Liver (tissue), 3 donors: ENCODE data around the gene CETN2.

Experiments used
- HNF4A ChIP-seq, 2 donors: conservative IDR thresholded peaks; 2 replicates each; pipeline ENCODE4 v1.6.1; 2016; ENCODE audit warnings: antibody characterized with exemption in 2 of 2, mild to moderate bottlenecking in 2 of 2
- JUND ChIP-seq, 2 donors: IDR thresholded peaks; 2 replicates each; pipeline ENCODE4 v1.6.1; 2016; ENCODE audit warnings: antibody characterized with exemption in 2 of 2
- RAD21 ChIP-seq, 2 donors: IDR thresholded peaks; 2 replicates each; pipeline ENCODE4 v1.6.1; 2016; ENCODE audit warnings: antibody characterized with exemption in 2 of 2, mild to moderate bottlenecking in 2 of 2
- RXRA ChIP-seq, 2 donors: IDR thresholded peaks; 2 replicates each; pipeline ENCODE4 v1.6.1; 2017 to 2018; ENCODE audit warnings: antibody characterized with exemption in 2 of 2, mild to moderate bottlenecking in 1 of 2
- YY1 ChIP-seq: IDR thresholded peaks from 2 replicates; pipeline ENCODE4 v1.6.1; 2016; ENCODE audit warnings: antibody characterized with exemption, mild to moderate bottlenecking
- TF ChIP-seq, protein P1 (sequence below): IDR thresholded peaks from 2 replicates; pipeline ENCODE4 v1.6.1; 2016; ENCODE audit warnings: antibody characterized with exemption, mild to moderate bottlenecking
- TF ChIP-seq, protein P2 (sequence below): fragments of 150-350 bp; IDR thresholded peaks from 2 replicates; pipeline ENCODE4 v1.5.1; 2017; ENCODE audit warnings: improper control_type of control experiment, low read depth, low read length; ENCODE audit not compliant: missing input control
- TF ChIP-seq, protein P3 (sequence below): IDR thresholded peaks from 2 replicates; pipeline ENCODE4 v1.6.1; 2016; ENCODE audit warnings: antibody characterized with exemption
- TF ChIP-seq, protein P4 (sequence below): IDR thresholded peaks from 2 replicates; pipeline ENCODE4 v1.6.1; 2016; ENCODE audit warnings: antibody characterized with exemption
- donor health status: healthy.
- donor health status: healthy.

DNA sequence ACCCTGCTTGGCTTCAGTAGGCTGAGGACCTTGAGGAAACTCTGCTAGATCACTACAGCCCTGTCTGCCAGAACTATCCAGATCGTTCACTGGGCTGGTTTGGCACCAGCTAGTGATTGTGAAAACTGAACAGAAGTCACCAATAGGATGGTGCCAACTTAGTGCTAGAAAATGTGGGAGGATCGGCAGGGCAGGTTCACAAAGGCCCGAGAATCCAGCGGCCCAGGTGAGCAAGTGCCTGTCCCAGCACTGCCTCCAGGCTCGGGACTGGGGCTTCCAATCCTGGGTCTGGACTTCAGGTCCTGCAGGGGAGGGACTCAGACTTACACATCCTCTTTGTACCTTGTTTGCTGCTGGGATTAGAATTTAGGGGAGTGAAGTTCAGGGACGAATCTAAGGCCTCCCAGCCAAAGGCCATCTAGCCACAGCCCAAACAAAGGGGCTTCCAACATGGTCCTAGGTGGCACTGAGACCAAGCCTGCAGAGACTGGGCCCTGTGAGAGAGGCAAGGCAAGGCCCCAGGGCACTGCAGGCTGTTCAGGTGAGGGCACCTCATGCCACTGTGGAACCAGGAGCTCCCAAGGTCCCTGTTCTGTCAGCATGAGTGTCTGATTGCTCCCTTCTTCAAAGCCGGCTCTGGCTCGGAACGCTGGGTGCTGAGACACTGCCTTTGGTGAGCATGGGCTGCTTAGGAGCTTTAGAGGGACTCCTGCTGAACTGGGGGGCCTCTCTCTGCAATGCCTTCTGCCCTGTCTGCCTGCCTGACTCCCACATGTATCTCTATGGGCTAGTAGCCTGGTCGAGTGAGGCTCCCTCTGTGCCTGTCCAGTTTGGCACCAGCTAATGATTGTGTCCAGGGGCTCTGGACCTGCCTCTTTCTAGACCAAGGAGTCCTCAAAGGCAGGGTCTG lies 46.6 kb upstream of the CETN2 start:
- peak; percentile 50 for TF ChIP-seq YY1
- TF ChIP-seq, protein P1, sequence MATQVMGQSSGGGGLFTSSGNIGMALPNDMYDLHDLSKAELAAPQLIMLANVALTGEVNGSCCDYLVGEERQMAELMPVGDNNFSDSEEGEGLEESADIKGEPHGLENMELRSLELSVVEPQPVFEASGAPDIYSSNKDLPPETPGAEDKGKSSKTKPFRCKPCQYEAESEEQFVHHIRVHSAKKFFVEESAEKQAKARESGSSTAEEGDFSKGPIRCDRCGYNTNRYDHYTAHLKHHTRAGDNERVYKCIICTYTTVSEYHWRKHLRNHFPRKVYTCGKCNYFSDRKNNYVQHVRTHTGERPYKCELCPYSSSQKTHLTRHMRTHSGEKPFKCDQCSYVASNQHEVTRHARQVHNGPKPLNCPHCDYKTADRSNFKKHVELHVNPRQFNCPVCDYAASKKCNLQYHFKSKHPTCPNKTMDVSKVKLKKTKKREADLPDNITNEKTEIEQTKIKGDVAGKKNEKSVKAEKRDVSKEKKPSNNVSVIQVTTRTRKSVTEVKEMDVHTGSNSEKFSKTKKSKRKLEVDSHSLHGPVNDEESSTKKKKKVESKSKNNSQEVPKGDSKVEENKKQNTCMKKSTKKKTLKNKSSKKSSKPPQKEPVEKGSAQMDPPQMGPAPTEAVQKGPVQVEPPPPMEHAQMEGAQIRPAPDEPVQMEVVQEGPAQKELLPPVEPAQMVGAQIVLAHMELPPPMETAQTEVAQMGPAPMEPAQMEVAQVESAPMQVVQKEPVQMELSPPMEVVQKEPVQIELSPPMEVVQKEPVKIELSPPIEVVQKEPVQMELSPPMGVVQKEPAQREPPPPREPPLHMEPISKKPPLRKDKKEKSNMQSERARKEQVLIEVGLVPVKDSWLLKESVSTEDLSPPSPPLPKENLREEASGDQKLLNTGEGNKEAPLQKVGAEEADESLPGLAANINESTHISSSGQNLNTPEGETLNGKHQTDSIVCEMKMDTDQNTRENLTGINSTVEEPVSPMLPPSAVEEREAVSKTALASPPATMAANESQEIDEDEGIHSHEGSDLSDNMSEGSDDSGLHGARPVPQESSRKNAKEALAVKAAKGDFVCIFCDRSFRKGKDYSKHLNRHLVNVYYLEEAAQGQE = no peak
- TF ChIP-seq RXRA (IDR thresholded peaks at IDR 0.05) = no peak
- no peak for TF ChIP-seq HNF4A (conservative IDR thresholded peaks at IDR 0.05)
- TF ChIP-seq, protein P2, sequence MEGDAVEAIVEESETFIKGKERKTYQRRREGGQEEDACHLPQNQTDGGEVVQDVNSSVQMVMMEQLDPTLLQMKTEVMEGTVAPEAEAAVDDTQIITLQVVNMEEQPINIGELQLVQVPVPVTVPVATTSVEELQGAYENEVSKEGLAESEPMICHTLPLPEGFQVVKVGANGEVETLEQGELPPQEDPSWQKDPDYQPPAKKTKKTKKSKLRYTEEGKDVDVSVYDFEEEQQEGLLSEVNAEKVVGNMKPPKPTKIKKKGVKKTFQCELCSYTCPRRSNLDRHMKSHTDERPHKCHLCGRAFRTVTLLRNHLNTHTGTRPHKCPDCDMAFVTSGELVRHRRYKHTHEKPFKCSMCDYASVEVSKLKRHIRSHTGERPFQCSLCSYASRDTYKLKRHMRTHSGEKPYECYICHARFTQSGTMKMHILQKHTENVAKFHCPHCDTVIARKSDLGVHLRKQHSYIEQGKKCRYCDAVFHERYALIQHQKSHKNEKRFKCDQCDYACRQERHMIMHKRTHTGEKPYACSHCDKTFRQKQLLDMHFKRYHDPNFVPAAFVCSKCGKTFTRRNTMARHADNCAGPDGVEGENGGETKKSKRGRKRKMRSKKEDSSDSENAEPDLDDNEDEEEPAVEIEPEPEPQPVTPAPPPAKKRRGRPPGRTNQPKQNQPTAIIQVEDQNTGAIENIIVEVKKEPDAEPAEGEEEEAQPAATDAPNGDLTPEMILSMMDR = no peak
- TF ChIP-seq, protein P3, sequence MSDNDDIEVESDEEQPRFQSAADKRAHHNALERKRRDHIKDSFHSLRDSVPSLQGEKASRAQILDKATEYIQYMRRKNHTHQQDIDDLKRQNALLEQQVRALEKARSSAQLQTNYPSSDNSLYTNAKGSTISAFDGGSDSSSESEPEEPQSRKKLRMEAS = no peak
- TF ChIP-seq, protein P4, sequence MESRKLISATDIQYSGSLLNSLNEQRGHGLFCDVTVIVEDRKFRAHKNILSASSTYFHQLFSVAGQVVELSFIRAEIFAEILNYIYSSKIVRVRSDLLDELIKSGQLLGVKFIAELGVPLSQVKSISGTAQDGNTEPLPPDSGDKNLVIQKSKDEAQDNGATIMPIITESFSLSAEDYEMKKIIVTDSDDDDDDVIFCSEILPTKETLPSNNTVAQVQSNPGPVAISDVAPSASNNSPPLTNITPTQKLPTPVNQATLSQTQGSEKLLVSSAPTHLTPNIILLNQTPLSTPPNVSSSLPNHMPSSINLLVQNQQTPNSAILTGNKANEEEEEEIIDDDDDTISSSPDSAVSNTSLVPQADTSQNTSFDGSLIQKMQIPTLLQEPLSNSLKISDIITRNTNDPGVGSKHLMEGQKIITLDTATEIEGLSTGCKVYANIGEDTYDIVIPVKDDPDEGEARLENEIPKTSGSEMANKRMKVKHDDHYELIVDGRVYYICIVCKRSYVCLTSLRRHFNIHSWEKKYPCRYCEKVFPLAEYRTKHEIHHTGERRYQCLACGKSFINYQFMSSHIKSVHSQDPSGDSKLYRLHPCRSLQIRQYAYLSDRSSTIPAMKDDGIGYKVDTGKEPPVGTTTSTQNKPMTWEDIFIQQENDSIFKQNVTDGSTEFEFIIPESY = no peak
- no peak for TF ChIP-seq RAD21 (IDR thresholded peaks at IDR 0.05)
- no peak for TF ChIP-seq JUND (IDR thresholded peaks at IDR 0.05)
